Natural killer cell (primary cell): ENCODE data around the gene CLEC16A. TPM values are rescaled to one million over a fixed set of nuclear protein-coding genes. Genes with fewer than 3 reads are reported as not detected.

ENCODE experiments used
- ATAC-seq, 3 donors: fragments of 150-1000 bp in 2 of 3; fragments of 200-7000 bp in 1 of 3; cut with Tn5 transposase; 1 replicate in 1 of 3; 2 replicates in 2 of 3; pipeline ENCODE4 v1.10.0; 2021; ENCODE audit warnings: mild to moderate bottlenecking in 2 of 3, moderate library complexity in 2 of 3
- DNase-seq, 2 donors: peaks; one replicate each; pipeline versions ENCODE4 v3.0.0 to v3.0.0-alpha.2; 2013 to 2021; ENCODE audit warnings: mixed read lengths in 1 of 2
- H3K27ac ChIP-seq: one replicate; pipeline ENCODE4 v1.5.1; 2013; ENCODE audit warnings: mild to moderate bottlenecking, low read length
- H3K27me3 ChIP-seq: one replicate; pipeline ENCODE4 v1.6.1; 2013; ENCODE audit warnings: low read length; ENCODE audit not compliant: control insufficient read depth, insufficient read depth
- H3K36me3 ChIP-seq: one replicate; pipeline ENCODE4 v1.6.1; 2013; ENCODE audit warnings: low read length; ENCODE audit not compliant: control insufficient read depth, insufficient read depth
- H3K4me1 ChIP-seq: one replicate; pipeline ENCODE4 v1.6.1; 2013; ENCODE audit warnings: low read length; ENCODE audit not compliant: control insufficient read depth, insufficient read depth
- H3K4me3 ChIP-seq: one replicate; pipeline ENCODE4 v1.5.1; 2013; ENCODE audit warnings: low read length
- H3K9me3 ChIP-seq: one replicate; pipeline ENCODE4 v1.6.1; 2013; ENCODE audit warnings: low read length; ENCODE audit not compliant: control insufficient read depth, insufficient read depth
- H3K27ac Mint-ChIP-seq, 2 donors: one replicate each; pipeline ENCODE4 v1.8.0; 2022; ENCODE audit warnings: mild to moderate bottlenecking in 2 of 2, mixed read lengths in 2 of 2, moderate library complexity in 1 of 2
- H3K27me3 Mint-ChIP-seq, 2 donors: one replicate each; pipeline ENCODE4 v1.8.0; 2022; ENCODE audit warnings: low read depth in 2 of 2, mixed read lengths in 2 of 2
- H3K36me3 Mint-ChIP-seq: one replicate; pipeline ENCODE4 v1.8.0; 2022; ENCODE audit warnings: mixed read lengths
- H3K4me1 Mint-ChIP-seq, 2 donors: one replicate each; pipeline ENCODE4 v1.8.0; 2022; ENCODE audit warnings: mixed read lengths in 2 of 2
- H3K4me3 Mint-ChIP-seq: one replicate; pipeline ENCODE4 v1.8.0; 2022; ENCODE audit warnings: mild to moderate bottlenecking, moderate library complexity, mixed read lengths
- H3K9me3 Mint-ChIP-seq, 2 donors: one replicate each; pipeline ENCODE4 v1.8.0; 2022; ENCODE audit warnings: mixed read lengths in 2 of 2
- CTCF ChIP-seq: fragments of 200-600 bp; IDR thresholded peaks from one replicate; pipeline ENCODE4 v1.8.0; 2022; ENCODE audit warnings: antibody characterized with exemption
- WGBS: methylation state at CpG from one replicate; pipeline ENCODE4 v1.1.7; 2013; ENCODE audit warnings: missing lambda C conversion rate; ENCODE audit not compliant: insufficient coverage; 5-methylcytosine and 5-hydroxymethylcytosine counted together
- intact Hi-C: fragments of 100-400 bp; cut with micrococcal nuclease; formaldehyde crosslinking; loops from one replicate; pipeline ENCODE4 v1.14.2; 2022
- total RNA-seq, 4 donors: library from RNA; stranded (reverse); fragments of 120-200 nt in 1 of 4; gene quantifications; one replicate each; pipeline versions ENCODE4 v1.2.3 to v1.2.4, GENCODE V29; 2013 to 2022

CLEC16A gene
- total RNA-seq, 3 donors from 2014 or later (not counting 1 experiment from before 2014, with no cell fraction given): 35.9 to 50.5 (median 37.4) TPM

- Mint-ChIP-seq H3K4me1 (no peaks in the 10 kb centered on the region), H3K27ac (no peak overlapping the region), H3K4me3 (no peak overlapping the region), H3K27me3 (no peaks in the 10 kb centered on the region), H3K36me3 (peaks cover 6% of the 10 kb centered on the region), H3K9me3 (no peaks in the 10 kb centered on the region)
- ATAC-seq (no peak), DNase-seq (no peak)
- H3K4me3 ChIP-seq: no peak overlapping the region
- H3K36me3 ChIP-seq: peaks cover 16% of the 10 kb centered on the region
- 77% methylated on average over 2 of the region's 2 CpGs for WGBS
- no peaks in the 10 kb centered on the region for H3K4me1 ChIP-seq
- H3K9me3 ChIP-seq: no peaks in the 10 kb centered on the region
- TF ChIP-seq CTCF: no peak
- no peak overlapping the region for H3K27ac ChIP-seq
- H3K27me3 ChIP-seq: no peaks in the 10 kb centered on the region
- intact Hi-C loops: no loop called here
Measured at GRCh38 chr16:11006656-11007055, 62.3 kb downstream of the CLEC16A start.

GRCh38 chr16:11007714-11008280, 63.4 kb downstream of the CLEC16A start:
- no peak overlapping the region for H3K4me3 ChIP-seq
- DNase-seq (no peak), ATAC-seq (no peak)
- peaks cover 6% of the 10 kb centered on the region for H3K36me3 Mint-ChIP-seq
- TF ChIP-seq CTCF: no peak
- H3K4me1 ChIP-seq: no peaks in the 10 kb centered on the region
- H3K9me3 ChIP-seq: no peaks in the 10 kb centered on the region
- no peak overlapping the region for H3K4me3 Mint-ChIP-seq
- WGBS: 99% methylated on average over 7 of the region's 7 CpGs
- H3K27me3 Mint-ChIP-seq: no peaks in the 10 kb centered on the region
- no peak overlapping the region for H3K27ac Mint-ChIP-seq
- H3K36me3 ChIP-seq: peaks cover 15% of the 10 kb centered on the region
- intact Hi-C loops: no loop called here
- no peak overlapping the region for H3K27ac ChIP-seq
- H3K4me1 Mint-ChIP-seq: no peaks in the 10 kb centered on the region
- H3K9me3 Mint-ChIP-seq: no peaks in the 10 kb centered on the region
- H3K27me3 ChIP-seq: no peaks in the 10 kb centered on the region

GRCh38 chr16:11009027-11009755, 64.8 kb downstream of the CLEC16A start:
- TF ChIP-seq CTCF: no peak
- H3K27ac Mint-ChIP-seq: no peak overlapping the region
- no peak for DNase-seq
- Histone ChIP-seq H3K4me3 (no peak overlapping the region), H3K4me1 (no peaks in the 10 kb centered on the region), H3K27me3 (no peaks in the 10 kb centered on the region), H3K36me3 (peaks cover 8% of the 10 kb centered on the region), H3K9me3 (no peaks in the 10 kb centered on the region), H3K27ac (no peak overlapping the region)
- 97% methylated on average over 7 of the region's 8 CpGs for WGBS
- intact Hi-C loops: no loop called here
- peaks cover 6% of the 10 kb centered on the region for H3K36me3 Mint-ChIP-seq
- H3K27me3 Mint-ChIP-seq: no peaks in the 10 kb centered on the region
- H3K4me1 Mint-ChIP-seq: no peaks in the 10 kb centered on the region
- no peak for ATAC-seq
- H3K4me3 Mint-ChIP-seq: no peak overlapping the region
- no peaks in the 10 kb centered on the region for H3K9me3 Mint-ChIP-seq
